ENCODE measurements around the gene ARHGAP4. TPM values are rescaled to one million over a fixed set of nuclear protein-coding genes. Genes with fewer than 3 reads are reported as not detected.

The ARHGAP4 gene
- total and polyA plus RNA-seq, 11 donors: 6.8 to 55.8 (median 12.9) TPM

DNA sequence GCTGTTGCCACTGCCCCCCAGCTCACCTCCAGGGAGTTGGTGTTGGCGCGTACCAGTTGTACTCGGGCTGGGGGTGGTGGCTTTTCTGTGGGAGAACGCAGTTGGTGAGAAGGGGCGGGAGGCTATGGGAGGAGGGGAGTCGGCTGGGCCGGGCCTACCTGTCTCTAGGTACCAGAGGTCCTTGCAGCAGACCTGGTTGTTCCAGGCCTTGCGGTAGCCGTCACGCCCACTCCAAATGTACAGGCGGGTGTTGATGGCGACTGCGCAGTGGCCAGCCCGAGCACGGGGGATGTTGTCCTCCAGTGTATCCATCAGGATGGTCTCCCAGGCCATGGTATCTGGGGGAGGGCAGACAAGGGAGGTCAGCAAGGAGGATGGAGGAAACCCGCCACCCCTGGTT lies 34.0 kb upstream of the ARHGAP4 start:
- H3K36me3 ChIP-seq: peaks cover 0 to 96% (median 78%) of the 10 kb centered on the region in 9 donors
- no peaks in the 10 kb centered on the region for H3K9me3 ChIP-seq
- peaks cover 0 to 10% (median 0%) of the 10 kb centered on the region in 12 donors for H3K4me1 ChIP-seq
- H3K27me3 ChIP-seq: no peaks in the 10 kb centered on the region
- H3K4me3 ChIP-seq: no peak overlapping the region
- peak in 1 of 5 donors; percentile 5 for DNase-seq
- intact Hi-C loops (cut with DNase I): no loop called here
- no peak for ATAC-seq
- WGBS, 4 donors: 88 to 96% (median 94%) methylated on average over 14 to 16 of the region's 16 CpGs
- no peak for TF ChIP-seq POLR2A (IDR thresholded peaks at IDR 0.05)
- TF ChIP-seq, protein P1, sequence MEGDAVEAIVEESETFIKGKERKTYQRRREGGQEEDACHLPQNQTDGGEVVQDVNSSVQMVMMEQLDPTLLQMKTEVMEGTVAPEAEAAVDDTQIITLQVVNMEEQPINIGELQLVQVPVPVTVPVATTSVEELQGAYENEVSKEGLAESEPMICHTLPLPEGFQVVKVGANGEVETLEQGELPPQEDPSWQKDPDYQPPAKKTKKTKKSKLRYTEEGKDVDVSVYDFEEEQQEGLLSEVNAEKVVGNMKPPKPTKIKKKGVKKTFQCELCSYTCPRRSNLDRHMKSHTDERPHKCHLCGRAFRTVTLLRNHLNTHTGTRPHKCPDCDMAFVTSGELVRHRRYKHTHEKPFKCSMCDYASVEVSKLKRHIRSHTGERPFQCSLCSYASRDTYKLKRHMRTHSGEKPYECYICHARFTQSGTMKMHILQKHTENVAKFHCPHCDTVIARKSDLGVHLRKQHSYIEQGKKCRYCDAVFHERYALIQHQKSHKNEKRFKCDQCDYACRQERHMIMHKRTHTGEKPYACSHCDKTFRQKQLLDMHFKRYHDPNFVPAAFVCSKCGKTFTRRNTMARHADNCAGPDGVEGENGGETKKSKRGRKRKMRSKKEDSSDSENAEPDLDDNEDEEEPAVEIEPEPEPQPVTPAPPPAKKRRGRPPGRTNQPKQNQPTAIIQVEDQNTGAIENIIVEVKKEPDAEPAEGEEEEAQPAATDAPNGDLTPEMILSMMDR (IDR thresholded peaks at IDR 0.05): no peak
- no peak overlapping the region for H3K27ac ChIP-seq

DNA sequence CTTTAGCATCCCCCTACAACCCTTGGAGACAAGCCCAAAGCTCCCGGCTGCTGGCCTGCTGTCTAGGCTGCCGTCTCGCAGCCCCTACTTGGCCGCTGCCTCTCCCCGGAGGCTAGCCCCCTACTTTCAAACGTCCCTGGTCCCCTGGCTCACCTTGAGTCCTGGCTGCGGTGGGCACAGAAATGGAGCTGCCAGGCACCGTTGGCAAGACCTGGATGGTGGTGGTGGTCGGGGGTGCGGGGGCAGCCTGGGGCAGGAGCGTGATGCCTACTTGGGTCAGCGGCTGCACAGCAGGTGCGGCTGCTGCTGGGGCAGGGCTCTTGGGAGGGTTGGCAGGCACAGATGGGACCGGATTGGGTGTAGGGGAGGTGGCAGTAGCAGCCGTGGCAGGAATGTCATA lies 33.6 kb upstream of the ARHGAP4 start:
- TF ChIP-seq POLR2A (IDR thresholded peaks at IDR 0.05): no peak
- TF ChIP-seq, protein P1 (IDR thresholded peaks at IDR 0.05): no peak
- intact Hi-C loops (cut with DNase I): loop anchor here in 1 of 10 donors (10.0 kb wide), 1 partner anchor 425 kb away; no protein-coding TSS in a partner anchor
- Histone ChIP-seq H3K36me3 (peaks cover 0 to 98% (median 81%) of the 10 kb centered on the region in 9 donors), H3K4me1 (peaks cover 0 to 6% (median 0%) of the 10 kb centered on the region in 12 donors), H3K4me3 (no peak overlapping the region), H3K9me3 (no peaks in the 10 kb centered on the region), H3K27me3 (no peaks in the 10 kb centered on the region), H3K27ac (no peak overlapping the region)
- 91 to 97% (median 93%) methylated on average over 10 to 15 of the region's 15 CpGs for WGBS, 4 donors
- ATAC-seq: no peak
- DNase-seq: peak in 1 of 5 donors; percentile 18

DNA sequence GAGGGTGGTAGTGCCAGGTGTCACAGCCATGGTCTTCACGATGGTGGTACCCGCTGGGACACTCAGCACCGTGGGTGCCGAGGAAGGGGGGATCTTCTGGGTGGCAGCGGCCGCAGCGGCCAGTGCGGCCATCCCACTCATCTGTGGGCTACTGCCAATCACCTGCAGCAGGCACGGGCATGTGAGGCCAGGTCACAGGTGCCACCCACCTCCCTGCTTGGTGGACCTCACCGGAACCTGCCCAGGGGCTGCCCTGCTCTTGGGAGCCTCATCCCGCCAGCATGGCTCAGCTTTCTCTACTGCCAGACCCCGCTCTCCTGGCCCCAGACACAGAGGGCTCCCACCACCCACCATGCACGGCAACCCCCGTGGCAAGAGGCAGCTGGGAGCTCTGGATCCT lies 32.5 kb upstream of the ARHGAP4 start:
- WGBS, 4 donors: 81 to 92% (median 90%) methylated on average over 4 to 14 of the region's 14 CpGs
- no peak overlapping the region for H3K27ac ChIP-seq
- peak in 2 of 5 donors; percentile 3 to 19 for DNase-seq
- H3K9me3 ChIP-seq: no peaks in the 10 kb centered on the region
- intact Hi-C loops (cut with DNase I): loop anchor here in 1 of 10 donors (10.0 kb wide), 1 partner anchor 424 kb away; no protein-coding TSS in a partner anchor
- TF ChIP-seq, protein P1 (IDR thresholded peaks at IDR 0.05): no peak
- no peak for TF ChIP-seq POLR2A (IDR thresholded peaks at IDR 0.05)
- no peak for ATAC-seq
- no peak overlapping the region for H3K4me3 ChIP-seq
- no peaks in the 10 kb centered on the region for H3K27me3 ChIP-seq
- H3K4me1 ChIP-seq: peaks cover 0 to under 1% (median 0%) of the 10 kb centered on the region in 12 donors
- peaks cover 0 to 98% (median 89%) of the 10 kb centered on the region in 9 donors for H3K36me3 ChIP-seq

DNA sequence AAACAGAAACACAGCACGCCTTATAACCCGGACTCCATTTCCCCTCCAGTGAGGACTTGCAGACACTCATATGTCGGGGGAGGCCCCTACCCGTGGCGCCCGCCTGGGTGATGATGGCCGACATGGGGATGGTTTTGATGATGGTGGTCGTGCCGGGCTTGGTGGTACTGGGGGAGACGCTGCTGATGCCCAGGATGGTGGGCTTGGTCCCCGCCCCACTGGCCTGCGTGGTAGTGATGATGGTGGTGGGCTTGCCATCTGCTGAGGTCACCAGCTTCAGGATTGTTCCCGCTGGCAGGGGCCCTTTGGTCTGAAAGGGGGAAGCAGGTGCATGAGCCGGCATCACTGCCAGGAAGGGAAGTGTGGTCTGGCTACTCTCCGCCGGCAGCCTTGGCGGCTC lies 31.2 kb upstream of the ARHGAP4 start:
- peaks cover 0 to 10% (median 2%) of the 10 kb centered on the region in 12 donors for H3K4me1 ChIP-seq
- WGBS, 4 donors: 89 to 92% (median 91%) methylated on average over 13 to 17 of the region's 17 CpGs
- no peaks in the 10 kb centered on the region for H3K9me3 ChIP-seq
- no peak for TF ChIP-seq POLR2A (IDR thresholded peaks at IDR 0.05)
- TF ChIP-seq, protein P1 (IDR thresholded peaks at IDR 0.05): no peak
- no peak overlapping the region for H3K4me3 ChIP-seq
- peak overlapping the region in 1 of 12 donors; percentile 42 for H3K27ac ChIP-seq
- H3K27me3 ChIP-seq: no peaks in the 10 kb centered on the region
- intact Hi-C loops (cut with DNase I): loop anchor here in 1 of 10 donors (10.0 kb wide), 1 partner anchor 422 kb away; no protein-coding TSS in a partner anchor
- peaks cover 0 to 98% (median 85%) of the 10 kb centered on the region in 9 donors for H3K36me3 ChIP-seq
- ATAC-seq (no peak), DNase-seq (peak in 1 of 5 donors; percentile 19)

All from heart left ventricle (tissue), 16 donors.